Suprapubic skin (tissue), 4 donors: ENCODE data around the gene TCP1. TPM values are rescaled to one million over a fixed set of nuclear protein-coding genes. Genes with fewer than 3 reads are reported as not detected.
A peak's percentile ranks its signal among the peaks of the same experiment; 100 is the strongest.

Source experiments
- DNase-seq, 2 donors: peaks; one replicate each; pipeline ENCODE4 v3.0.0-alpha.2; 2019; ENCODE audit warnings: low spot score in 2 of 2
- H3K27ac ChIP-seq: fragments of 200-600 bp; sonication (generic); one replicate; pipeline ENCODE4 v1.5.1; 2019
- H3K27me3 ChIP-seq: fragments of 200-600 bp; sonication (generic); one replicate; pipeline ENCODE4 v1.5.1; 2019
- H3K36me3 ChIP-seq: fragments of 200-600 bp; sonication (generic); one replicate; pipeline ENCODE4 v1.5.1; 2019
- H3K4me1 ChIP-seq: fragments of 200-600 bp; sonication (generic); one replicate; pipeline ENCODE4 v1.5.1; 2019
- H3K4me3 ChIP-seq: fragments of 200-600 bp; sonication (generic); one replicate; pipeline ENCODE4 v1.5.1; 2019; ENCODE audit warnings: mild to moderate bottlenecking
- H3K9me3 ChIP-seq: fragments of 200-600 bp; sonication (generic); one replicate; pipeline ENCODE4 v1.5.1; 2019
- EP300 ChIP-seq: sonication (generic); formaldehyde crosslinking; IDR thresholded peaks from one replicate; pipeline ENCODE4 v1.6.1; 2017; ENCODE audit warnings: antibody characterized with exemption
- POLR2A ChIP-seq, 2 donors: fragments of 450-650 bp; IDR thresholded peaks; one replicate each; pipeline ENCODE4 v1.6.1; 2017; ENCODE audit warnings: antibody characterized with exemption in 2 of 2, mild to moderate bottlenecking in 2 of 2, moderate library complexity in 2 of 2
- POLR2AphosphoS5 ChIP-seq, 3 donors: sonication (generic); formaldehyde crosslinking; IDR thresholded peaks; one replicate each; pipeline ENCODE4 v1.6.1; 2017; ENCODE audit warnings: antibody characterized with exemption in 3 of 3
- WGBS: methylation state at CpG from one replicate; pipeline ENCODE4 v1.1.5; 2018; 5-methylcytosine and 5-hydroxymethylcytosine counted together
- total RNA-seq, 4 donors: library from RNA; depleted of rRNA; stranded (reverse); fragments of >200 nt; gene quantifications; one replicate each; pipeline ENCODE4 v1.1.0, GENCODE V29; 2016
- TF ChIP-seq, protein P1 (sequence below), 2 donors: fragments of 200-600 bp in 1 of 2; fragments of 450-650 bp in 1 of 2; sonication (generic) in 1 of 2; IDR thresholded peaks; one replicate each; pipeline ENCODE4 v1.5.1; 2016 to 2019; ENCODE audit warnings: antibody characterized with exemption in 2 of 2, mild to moderate bottlenecking in 1 of 2, moderate library complexity in 1 of 2

TCP1 gene
- total RNA-seq, 4 donors from 2014 or later, result 133 to 150 (median 139) TPM

DNA sequence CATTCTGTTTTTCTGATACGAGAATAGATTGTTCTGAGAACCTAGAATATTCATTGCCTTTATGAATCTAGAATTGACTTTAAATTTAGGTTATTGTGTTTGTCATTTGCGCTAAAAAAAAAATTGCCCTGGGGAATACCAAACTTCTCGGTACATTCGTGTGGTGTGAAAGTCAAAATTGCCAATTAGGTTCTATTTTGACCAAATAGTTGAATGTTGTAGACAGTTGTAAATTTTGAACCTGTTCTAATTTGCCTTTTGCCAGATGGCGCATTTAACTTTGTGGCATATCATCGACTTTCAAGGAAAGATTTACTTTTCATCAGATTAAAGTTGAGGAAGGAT is 59.1 kb downstream of the TCP1 start:
- DNase-seq, result no peak
- no peak overlapping the region for H3K27ac ChIP-seq
- H3K4me1 ChIP-seq, result peaks cover 54% of the 10 kb centered on the region
- WGBS, result 46% methylated on average over 6 of the region's 6 CpGs
- no peaks in the 10 kb centered on the region for H3K27me3 ChIP-seq
- H3K36me3 ChIP-seq, result no peaks in the 10 kb centered on the region
- H3K4me3 ChIP-seq, result peak overlapping the region; percentile 93
- no peaks in the 10 kb centered on the region for H3K9me3 ChIP-seq
- no peak for TF ChIP-seq POLR2A (IDR thresholded peaks at IDR 0.05)
- no peak for TF ChIP-seq POLR2AphosphoS5 (IDR thresholded peaks at IDR 0.05)
- TF ChIP-seq EP300, result no peak
- TF ChIP-seq, protein P1, sequence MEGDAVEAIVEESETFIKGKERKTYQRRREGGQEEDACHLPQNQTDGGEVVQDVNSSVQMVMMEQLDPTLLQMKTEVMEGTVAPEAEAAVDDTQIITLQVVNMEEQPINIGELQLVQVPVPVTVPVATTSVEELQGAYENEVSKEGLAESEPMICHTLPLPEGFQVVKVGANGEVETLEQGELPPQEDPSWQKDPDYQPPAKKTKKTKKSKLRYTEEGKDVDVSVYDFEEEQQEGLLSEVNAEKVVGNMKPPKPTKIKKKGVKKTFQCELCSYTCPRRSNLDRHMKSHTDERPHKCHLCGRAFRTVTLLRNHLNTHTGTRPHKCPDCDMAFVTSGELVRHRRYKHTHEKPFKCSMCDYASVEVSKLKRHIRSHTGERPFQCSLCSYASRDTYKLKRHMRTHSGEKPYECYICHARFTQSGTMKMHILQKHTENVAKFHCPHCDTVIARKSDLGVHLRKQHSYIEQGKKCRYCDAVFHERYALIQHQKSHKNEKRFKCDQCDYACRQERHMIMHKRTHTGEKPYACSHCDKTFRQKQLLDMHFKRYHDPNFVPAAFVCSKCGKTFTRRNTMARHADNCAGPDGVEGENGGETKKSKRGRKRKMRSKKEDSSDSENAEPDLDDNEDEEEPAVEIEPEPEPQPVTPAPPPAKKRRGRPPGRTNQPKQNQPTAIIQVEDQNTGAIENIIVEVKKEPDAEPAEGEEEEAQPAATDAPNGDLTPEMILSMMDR (IDR thresholded peaks at IDR 0.05), result no peak

DNA sequence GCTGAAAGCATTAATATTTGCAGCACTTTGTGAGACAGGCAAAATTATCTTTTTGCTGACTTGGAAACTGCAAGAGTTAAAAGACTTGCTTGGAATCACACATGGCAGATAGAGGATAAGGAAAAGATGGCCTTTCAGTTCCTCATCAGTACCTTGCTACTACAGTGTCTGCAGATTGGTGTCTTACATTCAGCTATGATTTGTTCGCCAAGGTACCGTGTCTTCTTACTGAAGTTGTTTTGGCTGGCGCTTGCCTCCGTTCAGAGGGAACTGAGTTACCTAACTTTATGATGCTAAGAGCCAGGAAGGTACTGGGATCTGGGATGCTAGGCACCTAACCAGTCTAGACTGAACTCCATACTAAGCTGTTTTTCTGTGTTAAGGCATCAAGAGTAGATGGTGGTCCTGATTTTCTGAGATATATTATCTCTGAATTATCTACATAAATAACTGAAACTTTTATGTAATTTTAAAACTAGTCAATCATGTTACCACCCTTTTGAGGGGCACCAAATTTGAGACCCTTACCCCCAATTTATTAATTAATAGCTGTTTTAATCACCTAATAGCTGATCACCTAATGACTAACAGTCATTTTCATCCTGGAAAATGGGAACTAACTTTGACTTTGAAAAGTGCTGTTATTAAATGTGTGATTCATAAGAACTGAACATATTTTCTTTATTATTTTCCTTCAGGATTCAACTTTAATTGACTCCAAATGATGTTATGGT is 59.6 kb downstream of the TCP1 start:
- DNase-seq, result no peak
- Histone ChIP-seq H3K4me3 (peak overlapping the region; percentile 93), H3K36me3 (no peaks in the 10 kb centered on the region), H3K9me3 (no peaks in the 10 kb centered on the region), H3K4me1 (peaks cover 54% of the 10 kb centered on the region), H3K27me3 (no peaks in the 10 kb centered on the region), H3K27ac (peak overlapping the region; percentile 10)
- WGBS, result 27% methylated on average over 4 of the region's 4 CpGs
- TF ChIP-seq, protein P1 (IDR thresholded peaks at IDR 0.05), result no peak
- TF ChIP-seq POLR2A (IDR thresholded peaks at IDR 0.05), result no peak
- TF ChIP-seq POLR2AphosphoS5 (IDR thresholded peaks at IDR 0.05), result no peak

- no peak for DNase-seq
These were observed 60.9 kb downstream of the TCP1 start for GRCh38 chr6:159728531-159728964.

More at GRCh38 chr6:159728531-159728964, 60.9 kb downstream of the TCP1 start:
- TF ChIP-seq, protein P1 (IDR thresholded peaks at IDR 0.05), result no peak
- no peak for TF ChIP-seq POLR2AphosphoS5 (IDR thresholded peaks at IDR 0.05)
- TF ChIP-seq POLR2A (IDR thresholded peaks at IDR 0.05), result no peak
- TF ChIP-seq EP300, result no peak
- WGBS, result 2% methylated on average over 9 of the region's 9 CpGs
- no peaks in the 10 kb centered on the region for H3K9me3 ChIP-seq
- H3K27ac ChIP-seq, result peak overlapping the region; percentile 100
- no peaks in the 10 kb centered on the region for H3K27me3 ChIP-seq
- H3K4me1 ChIP-seq, result peaks cover 59% of the 10 kb centered on the region
- no peaks in the 10 kb centered on the region for H3K36me3 ChIP-seq
- H3K4me3 ChIP-seq, result peak overlapping the region; percentile 93

Other genes with a start within 250 kb of the TCP1 start
- gene SOD2, start 96.4 kb downstream of the TCP1 start, total RNA-seq, result 100 to 1,000 TPM; 159 to 173 (median 167) TPM
- gene WTAP, start 62.1 kb downstream of the TCP1 start, total RNA-seq, result 100 to 1,000 TPM in 1 of 4 donors, 10 to 100 TPM in 3; 68.7 to 103 (median 85.3) TPM
- 10 to 100 TPM in 3 of 4 donors, 1 to 10 TPM in 1; 7.2 to 23.1 (median 15.6) TPM for gene ACAT2, start 27.6 kb downstream of the TCP1 start, total RNA-seq
- 10 to 100 TPM; 53.9 to 79.2 (median 55.9) TPM for gene MRPL18, start 865 bp upstream of the TCP1 start, total RNA-seq
- gene PNLDC1, start 10.7 kb upstream of the TCP1 start, total RNA-seq, result 1 to 10 TPM; 1.1 to 4.4 (median 2.9) TPM
- not detected for gene MAS1, start 101.4 kb upstream of the TCP1 start, total RNA-seq
- gene IGF2R, start 179.5 kb upstream of the TCP1 start, total RNA-seq, result 100 to 1,000 TPM in 1 of 4 donors, 10 to 100 TPM in 3; 58.2 to 137 (median 90.6) TPM